Body of pancreas (tissue), 4 donors: ENCODE data around the gene GALM. TPM values are rescaled to one million over a fixed set of nuclear protein-coding genes. Genes with fewer than 3 reads are reported as not detected.
"Not testable (repeated sequence)": the region's sequence is repeated elsewhere in the genome, so short reads cannot be mapped to it uniquely, and the experiment has no call there.

Source experiments
- ATAC-seq: fragments of 150-250 bp; one replicate; pipeline ENCODE4 v1.9.1; 2016
- DNase-seq, 4 donors: peaks; one replicate each; pipeline ENCODE4 v3.0.0-alpha.2; 2019
- H3K27ac ChIP-seq, 4 donors: fragments of 200-600 bp; sonication (generic); 1 replicate in 3 of 4; 2 replicates in 1 of 4; pipeline versions ENCODE4 v1.5.1 to v1.6.1; 2016 to 2019; ENCODE audit warnings: mild to moderate bottlenecking in 1 of 4, mixed read lengths in 1 of 4, moderate library complexity in 1 of 4
- H3K27me3 ChIP-seq, 2 donors: fragments of 200-600 bp; sonication (generic); one replicate each; pipeline ENCODE4 v1.6.0; 2016; ENCODE audit warnings: mild to moderate bottlenecking in 1 of 2
- H3K36me3 ChIP-seq, 2 donors: fragments of 200-600 bp; sonication (generic); replicated peaks in 1 of 2; 2 replicates each; pipeline ENCODE4 v1.5.1; 2016; ENCODE audit warnings: low read depth in 2 of 2; ENCODE audit not compliant: insufficient read depth in 1 of 2
- H3K4me1 ChIP-seq: fragments of 200-600 bp; sonication (generic); one replicate; pipeline ENCODE4 v1.6.0; 2016
- H3K4me3 ChIP-seq, 2 donors: fragments of 200-600 bp; sonication (generic); 1 replicate in 1 of 2; 2 replicates in 1 of 2; pipeline ENCODE4 v1.5.1; 2016 to 2019
- H3K9me3 ChIP-seq, 3 donors: fragments of 200-600 bp; sonication (generic); 1 replicate in 2 of 3; 2 replicates in 1 of 3; pipeline ENCODE4 v1.5.1; 2016
- POLR2A ChIP-seq, 3 donors: fragments of 450-650 bp; IDR thresholded peaks; one replicate each; pipeline ENCODE4 v1.6.1; 2016; ENCODE audit warnings: antibody characterized with exemption in 3 of 3, mild to moderate bottlenecking in 2 of 3
- WGBS, 2 donors: methylation state at CpG; one replicate each; pipeline ENCODE4 v1.1.5; 2017; 5-methylcytosine and 5-hydroxymethylcytosine counted together
- intact Hi-C: fragments of 100-400 bp; cut with DNase I; formaldehyde crosslinking; loops from one replicate; pipeline ENCODE4 v1.15.1; 2023
- total RNA-seq, 2 donors: library from RNA; depleted of rRNA; stranded (reverse); fragments of >200 nt; gene quantifications; one replicate each; pipeline ENCODE4 v1.1.0, GENCODE V29; 2016
- TF ChIP-seq, protein P1 (sequence below), 7 experiments: fragments of 450-650 bp in 4 of 7; fragments of 200-600 bp in 3 of 7; sonication (generic) in 3 of 7; IDR thresholded peaks; one replicate each; pipeline ENCODE4 v1.5.1; 2016 to 2019; ENCODE audit warnings: antibody characterized with exemption in 7 of 7

GALM gene
- total RNA-seq, 2 donors from 2014 or later, result 7.5 to 20.4 TPM

- Histone ChIP-seq H3K27me3 (no peaks in the 10 kb centered on the region), H3K9me3 (no peaks in the 10 kb centered on the region), H3K27ac (no peak overlapping the region), H3K4me3 (no peak overlapping the region), H3K4me1 (peaks cover 12% of the 10 kb centered on the region), H3K36me3 (no peaks in the 10 kb centered on the region)
- TF ChIP-seq, protein P1, sequence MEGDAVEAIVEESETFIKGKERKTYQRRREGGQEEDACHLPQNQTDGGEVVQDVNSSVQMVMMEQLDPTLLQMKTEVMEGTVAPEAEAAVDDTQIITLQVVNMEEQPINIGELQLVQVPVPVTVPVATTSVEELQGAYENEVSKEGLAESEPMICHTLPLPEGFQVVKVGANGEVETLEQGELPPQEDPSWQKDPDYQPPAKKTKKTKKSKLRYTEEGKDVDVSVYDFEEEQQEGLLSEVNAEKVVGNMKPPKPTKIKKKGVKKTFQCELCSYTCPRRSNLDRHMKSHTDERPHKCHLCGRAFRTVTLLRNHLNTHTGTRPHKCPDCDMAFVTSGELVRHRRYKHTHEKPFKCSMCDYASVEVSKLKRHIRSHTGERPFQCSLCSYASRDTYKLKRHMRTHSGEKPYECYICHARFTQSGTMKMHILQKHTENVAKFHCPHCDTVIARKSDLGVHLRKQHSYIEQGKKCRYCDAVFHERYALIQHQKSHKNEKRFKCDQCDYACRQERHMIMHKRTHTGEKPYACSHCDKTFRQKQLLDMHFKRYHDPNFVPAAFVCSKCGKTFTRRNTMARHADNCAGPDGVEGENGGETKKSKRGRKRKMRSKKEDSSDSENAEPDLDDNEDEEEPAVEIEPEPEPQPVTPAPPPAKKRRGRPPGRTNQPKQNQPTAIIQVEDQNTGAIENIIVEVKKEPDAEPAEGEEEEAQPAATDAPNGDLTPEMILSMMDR (IDR thresholded peaks at IDR 0.05), result no peak
- TF ChIP-seq POLR2A (IDR thresholded peaks at IDR 0.05), result no peak
- DNase-seq, result no peak
- intact Hi-C loops, result no loop called here
- no peak for ATAC-seq
Measured at GRCh38 chr2:38754049-38754448, 88.1 kb downstream of the GALM start.

GRCh38 chr2:38754506-38754905 lies 88.6 kb downstream of the GALM start:
- WGBS, 2 donors, result 37 to 47% methylated on average over 3 of the region's 3 CpGs
- H3K36me3 ChIP-seq, result no peaks in the 10 kb centered on the region
- DNase-seq (no peak), ATAC-seq (no peak)
- H3K4me3 ChIP-seq, result no peak overlapping the region
- H3K4me1 ChIP-seq, result peaks cover 9% of the 10 kb centered on the region
- H3K27me3 ChIP-seq, result no peaks in the 10 kb centered on the region
- intact Hi-C loops, result no loop called here
- TF ChIP-seq, protein P1 (IDR thresholded peaks at IDR 0.05), result no peak
- TF ChIP-seq POLR2A (IDR thresholded peaks at IDR 0.05), result no peak
- no peak overlapping the region for H3K27ac ChIP-seq
- H3K9me3 ChIP-seq, result no peaks in the 10 kb centered on the region

DNA sequence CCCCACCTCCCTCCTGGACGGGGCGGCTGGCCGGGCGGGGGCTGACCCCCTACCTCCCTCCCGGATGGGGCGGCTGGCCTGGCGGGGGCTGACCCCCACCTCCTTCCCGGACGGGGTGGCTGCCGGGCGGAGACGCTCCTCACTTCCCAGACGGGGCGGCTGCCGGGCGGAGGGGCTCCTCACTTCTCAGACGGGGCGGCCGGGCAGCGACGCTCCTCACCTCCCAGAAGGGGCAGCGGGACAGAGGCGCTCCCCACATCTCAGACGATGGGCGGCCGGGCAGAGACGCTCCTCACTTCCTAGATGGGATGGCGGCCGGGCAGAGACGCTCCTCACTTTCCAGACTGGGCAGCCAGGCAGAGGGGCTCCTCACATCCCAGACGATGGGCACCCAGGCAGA lies 90.0 kb downstream of the GALM start:
- H3K9me3 ChIP-seq, ATAC-seq, H3K4me3 ChIP-seq, H3K4me1 ChIP-seq, H3K36me3 ChIP-seq, H3K27me3 ChIP-seq, intact Hi-C loops, H3K27ac ChIP-seq, DNase-seq: not testable (repeated sequence)
- WGBS, 2 donors, result 100% methylated on average over 5 of the region's 31 CpGs; no CpG with 5 or more reads in 1 of the 2 donors

DNA sequence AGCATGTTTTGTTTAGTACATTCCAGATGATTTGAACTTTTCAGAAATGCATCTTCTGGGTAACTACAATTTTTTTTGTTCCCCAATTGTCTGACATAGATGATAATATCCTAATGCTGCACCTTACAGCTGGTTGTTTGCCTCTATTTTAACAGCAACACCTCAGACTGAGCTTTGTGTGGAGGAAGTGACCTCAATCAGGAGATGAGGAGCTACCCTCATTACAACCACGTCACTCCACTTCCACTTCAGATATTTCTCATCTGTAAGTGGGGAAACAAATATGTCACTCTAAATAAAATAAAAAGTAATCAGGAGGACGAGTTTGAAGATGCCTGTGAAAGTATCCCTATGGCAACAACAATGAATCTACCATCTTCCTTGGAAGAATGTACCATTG lies 97.3 kb downstream of the GALM start:
- Histone ChIP-seq H3K27me3 (no peaks in the 10 kb centered on the region), H3K4me3 (no peak overlapping the region), H3K4me1 (peaks cover 15% of the 10 kb centered on the region), H3K9me3 (no peaks in the 10 kb centered on the region), H3K36me3 (no peaks in the 10 kb centered on the region), H3K27ac (no peak overlapping the region)
- intact Hi-C loops, result no loop called here
- DNase-seq, result no peak
- WGBS, 2 donors, result 57 to 75% methylated on average over 2 of the region's 2 CpGs
- no peak for ATAC-seq
- TF ChIP-seq POLR2A (IDR thresholded peaks at IDR 0.05), result no peak
- TF ChIP-seq, protein P1 (IDR thresholded peaks at IDR 0.05), result no peak

DNA sequence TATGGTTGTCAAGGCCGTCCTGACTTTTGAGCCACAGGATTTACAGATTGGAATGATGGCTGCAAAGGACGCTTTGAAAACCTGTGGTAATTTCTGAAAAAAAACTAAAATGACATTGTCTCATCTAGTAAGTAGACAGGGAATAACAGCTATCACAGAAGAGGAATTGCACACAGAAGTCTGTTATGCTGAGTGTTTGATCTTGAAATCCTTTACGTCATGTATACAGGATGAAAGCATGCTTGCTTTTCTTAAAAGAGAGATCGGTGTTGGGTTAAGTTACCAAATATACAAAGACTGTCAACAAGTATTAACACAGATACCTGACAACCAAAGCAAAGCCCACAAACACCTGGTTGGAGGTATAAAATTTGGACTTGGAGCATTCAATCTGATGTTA lies 97.8 kb downstream of the GALM start:
- ATAC-seq (no peak), DNase-seq (no peak)
- Histone ChIP-seq H3K27ac (no peak overlapping the region), H3K27me3 (no peaks in the 10 kb centered on the region), H3K9me3 (no peaks in the 10 kb centered on the region), H3K4me3 (no peak overlapping the region), H3K4me1 (peaks cover 15% of the 10 kb centered on the region), H3K36me3 (no peaks in the 10 kb centered on the region)
- WGBS, 2 donors, result 93 to 94% methylated on average over 4 of the region's 4 CpGs
- TF ChIP-seq, protein P1 (IDR thresholded peaks at IDR 0.05), result no peak
- no peak for TF ChIP-seq POLR2A (IDR thresholded peaks at IDR 0.05)
- intact Hi-C loops, result no loop called here
